ENCODE results near the gene KRTAP4-12. TPM values are rescaled to one million over a fixed set of nuclear protein-coding genes. Genes with fewer than 3 reads are reported as not detected.
"Not testable (repeated sequence)": the region's sequence is repeated elsewhere in the genome, so short reads cannot be mapped to it uniquely, and the experiment has no call there.

The KRTAP4-12 gene
- total and polyA plus RNA-seq, 10 of the 15 experiments (the other 5 are each of a cell fraction or from before 2014, with no cell fraction given) = not detected

DNA sequence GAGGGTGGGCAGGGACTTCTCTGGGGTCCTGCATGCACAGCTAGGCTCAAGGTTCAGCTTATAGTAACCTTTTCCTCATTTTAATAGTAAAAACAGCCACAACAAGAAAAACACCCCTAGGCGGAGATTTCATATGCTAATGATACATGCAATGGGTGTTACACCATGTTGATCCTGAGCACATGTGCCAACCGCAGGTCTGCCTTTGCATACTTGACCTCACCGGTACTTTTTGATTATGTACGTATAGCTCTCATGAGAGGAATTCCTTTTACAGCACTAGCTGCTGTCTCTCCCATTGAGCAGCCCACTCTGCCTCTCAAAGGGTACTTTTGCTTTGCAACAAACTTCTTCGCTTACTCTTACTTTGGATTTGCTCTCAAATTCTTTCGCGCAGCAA is 27.9 kb downstream of the KRTAP4-12 start:
- no peaks in the 10 kb centered on the region for H3K4me1 ChIP-seq (ENCODE audit: control insufficient read depth, insufficient read depth, low read length)
- no peak overlapping the region for H3K27ac ChIP-seq (ENCODE audit: control insufficient read depth, insufficient read depth)
- no peak overlapping the region for H3K4me3 ChIP-seq
- ATAC-seq = no peak
- no peak overlapping the region for H3K4me2 ChIP-seq (ENCODE audit: control insufficient read depth, insufficient read depth)
- H3K27me3 ChIP-seq (replicated peaks in 1 of 2; ENCODE audit: control insufficient read depth in 2 of 2, insufficient read depth in 2 of 2, low read length in 1 of 2) = no peaks in the 10 kb centered on the region; a peak in 1 of 4 replicates
- no peaks in the 10 kb centered on the region for H3K9me3 ChIP-seq (replicated peaks; ENCODE audit: control insufficient read depth, insufficient read depth, low read length)
- CTCF ChIA-PET = no interaction called here
- H3K79me2 ChIP-seq (ENCODE audit: control insufficient read depth, insufficient read depth, low read length) = no peaks in the 10 kb centered on the region
- SMC1A ChIA-PET (ENCODE audit: uncharacterized antibody, unreplicated experiment) = no interaction called here
- TF ChIP-seq, protein P1, sequence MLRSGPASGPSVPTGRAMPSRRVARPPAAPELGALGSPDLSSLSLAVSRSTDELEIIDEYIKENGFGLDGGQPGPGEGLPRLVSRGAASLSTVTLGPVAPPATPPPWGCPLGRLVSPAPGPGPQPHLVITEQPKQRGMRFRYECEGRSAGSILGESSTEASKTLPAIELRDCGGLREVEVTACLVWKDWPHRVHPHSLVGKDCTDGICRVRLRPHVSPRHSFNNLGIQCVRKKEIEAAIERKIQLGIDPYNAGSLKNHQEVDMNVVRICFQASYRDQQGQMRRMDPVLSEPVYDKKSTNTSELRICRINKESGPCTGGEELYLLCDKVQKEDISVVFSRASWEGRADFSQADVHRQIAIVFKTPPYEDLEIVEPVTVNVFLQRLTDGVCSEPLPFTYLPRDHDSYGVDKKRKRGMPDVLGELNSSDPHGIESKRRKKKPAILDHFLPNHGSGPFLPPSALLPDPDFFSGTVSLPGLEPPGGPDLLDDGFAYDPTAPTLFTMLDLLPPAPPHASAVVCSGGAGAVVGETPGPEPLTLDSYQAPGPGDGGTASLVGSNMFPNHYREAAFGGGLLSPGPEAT (IDR thresholded peaks at IDR 0.05; ENCODE audit: low read depth) = no peak
- TF ChIP-seq PAX5 (IDR thresholded peaks at IDR 0.05; ENCODE audit: borderline replicate concordance, low read depth, low read length) = no peak
- H2AFZ ChIP-seq (ENCODE audit: control insufficient read depth, low read depth, low read length) = no peak overlapping the region
- intact Hi-C loops (cut with micrococcal nuclease; ENCODE audit: unreplicated experiment) (no loop called here), in situ Hi-C loops (cut with MboI) (no loop called here)
- no peak for FAIRE-seq
- no peaks in the 10 kb centered on the region for H3K36me3 ChIP-seq (ENCODE audit: control insufficient read depth in 2 of 2, insufficient read depth in 2 of 2, low read length in 1 of 2)
- WGBS (ENCODE audit: insufficient coverage, insufficient replicate concordance, low lambda C conversion rate, missing lambda C conversion rate) = 73% methylated on average over 7 of the region's 7 CpGs
- POLR2A ChIA-PET = no interaction called here
- DNase-seq (ENCODE audit: low read depth, low spot score) = no peak
- BruUV-seq (replicated peaks) = no TSS peak
- no peak overlapping the region for H3K9ac ChIP-seq (ENCODE audit: control insufficient read depth, insufficient read depth, low read length)
- H4K20me1 ChIP-seq (ENCODE audit: control insufficient read depth, insufficient read depth) = no peaks in the 10 kb centered on the region
- RAD21 ChIA-PET (ENCODE audit: unreplicated experiment) = no interaction called here

DNA sequence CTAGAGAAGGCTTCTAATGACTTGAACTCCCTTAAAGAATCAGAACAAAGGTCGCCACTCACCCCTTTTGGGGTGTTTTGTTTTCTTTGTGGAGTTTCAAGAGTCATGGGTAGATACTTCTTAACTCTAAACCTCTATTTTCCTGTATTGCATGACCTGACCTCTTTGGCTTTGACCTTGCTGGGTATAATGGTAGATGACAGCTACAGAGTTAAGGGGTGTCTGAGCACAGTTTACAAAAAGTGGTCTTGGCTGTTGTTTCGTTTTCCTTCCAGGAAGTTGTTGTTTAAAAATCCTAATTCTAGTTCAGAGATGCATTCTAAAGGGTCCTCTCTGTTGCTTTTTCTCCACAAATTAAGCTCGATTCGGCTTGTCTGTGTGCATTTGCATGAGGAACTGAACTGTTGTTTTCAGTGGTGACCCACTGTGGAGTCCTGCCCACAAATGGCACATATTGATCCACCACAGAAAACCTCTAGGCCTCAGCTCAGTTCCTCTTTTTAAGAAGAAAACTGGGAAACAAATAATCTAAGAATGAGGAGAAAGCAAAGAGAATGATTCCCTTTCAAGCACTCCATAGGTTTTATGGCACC is 35.1 kb downstream of the KRTAP4-12 start:
- H3K4me1 ChIP-seq (ENCODE audit: control insufficient read depth, insufficient read depth, low read length); H2AFZ ChIP-seq (ENCODE audit: control insufficient read depth, low read depth, low read length); FAIRE-seq; in situ Hi-C loops (cut with MboI); H3K4me3 ChIP-seq; H3K79me2 ChIP-seq (ENCODE audit: control insufficient read depth, insufficient read depth, low read length); H4K20me1 ChIP-seq (ENCODE audit: control insufficient read depth, insufficient read depth); DNase-seq (ENCODE audit: low read depth, low spot score); RAD21 ChIA-PET (ENCODE audit: unreplicated experiment); H3K9ac ChIP-seq (ENCODE audit: control insufficient read depth, insufficient read depth, low read length); H3K9me3 ChIP-seq (replicated peaks; ENCODE audit: control insufficient read depth, insufficient read depth, low read length); H3K27me3 ChIP-seq (replicated peaks in 1 of 2; ENCODE audit: control insufficient read depth in 2 of 2, insufficient read depth in 2 of 2, low read length in 1 of 2); ATAC-seq; H3K4me2 ChIP-seq (ENCODE audit: control insufficient read depth, insufficient read depth); CTCF ChIA-PET; H3K27ac ChIP-seq (ENCODE audit: control insufficient read depth, insufficient read depth); intact Hi-C loops (cut with micrococcal nuclease; ENCODE audit: unreplicated experiment); BruUV-seq (replicated peaks); H3K36me3 ChIP-seq (ENCODE audit: control insufficient read depth in 2 of 2, insufficient read depth in 2 of 2, low read length in 1 of 2); SMC1A ChIA-PET (ENCODE audit: uncharacterized antibody, unreplicated experiment); POLR2A ChIA-PET: not testable (repeated sequence)
- WGBS (ENCODE audit: insufficient coverage, insufficient replicate concordance, low lambda C conversion rate, missing lambda C conversion rate) = 0% methylated on average over 4 of the region's 4 CpGs

DNA sequence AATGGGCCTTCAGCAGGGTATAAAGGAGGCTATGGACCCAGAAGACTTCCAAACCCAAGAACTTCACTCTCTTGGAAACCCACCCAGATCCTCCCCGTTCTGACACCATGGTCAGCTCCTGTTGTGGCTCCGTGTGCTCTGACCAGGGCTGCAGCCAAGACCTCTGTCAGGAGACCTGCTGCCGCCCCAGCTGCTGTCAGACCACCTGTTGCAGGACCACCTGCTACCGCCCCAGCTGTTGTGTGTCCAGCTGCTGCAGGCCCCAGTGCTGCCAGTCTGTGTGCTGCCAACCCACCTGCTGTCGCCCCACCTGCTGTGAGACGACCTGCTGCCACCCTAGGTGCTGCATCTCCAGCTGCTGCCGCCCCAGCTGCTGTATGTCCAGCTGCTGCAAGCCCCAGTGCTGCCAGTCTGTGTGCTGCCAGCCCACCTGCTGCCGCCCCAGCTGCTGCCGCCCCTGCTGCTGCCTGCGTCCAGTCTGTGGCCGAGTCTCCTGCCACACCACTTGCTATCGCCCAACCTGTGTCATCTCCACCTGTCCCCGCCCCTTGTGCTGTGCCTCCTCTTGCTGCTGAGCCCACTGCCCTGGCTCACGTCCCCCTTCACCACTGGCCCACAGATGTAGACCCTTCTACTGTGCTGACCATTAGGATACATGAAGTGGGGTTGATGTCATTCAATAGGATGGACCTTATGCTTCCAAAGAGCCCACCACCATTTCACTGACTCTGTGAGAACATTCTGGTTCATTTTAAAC is 39.7 kb downstream of the KRTAP4-12 start, which contains the start of gene KRTAP4-7:
Gene KRTAP4-7 (plus strand): TSS at position 51 of the 757 bp plus-strand sequence. CDS start 57 bp downstream, at position 108.
- intact Hi-C loops (cut with micrococcal nuclease; ENCODE audit: unreplicated experiment); in situ Hi-C loops (cut with MboI); H3K4me2 ChIP-seq (ENCODE audit: control insufficient read depth, insufficient read depth); H2AFZ ChIP-seq (ENCODE audit: control insufficient read depth, low read depth, low read length); DNase-seq (ENCODE audit: low read depth, low spot score); BruUV-seq (replicated peaks); ATAC-seq; H3K9me3 ChIP-seq (replicated peaks; ENCODE audit: control insufficient read depth, insufficient read depth, low read length); H3K27me3 ChIP-seq (replicated peaks in 1 of 2; ENCODE audit: control insufficient read depth in 2 of 2, insufficient read depth in 2 of 2, low read length in 1 of 2); POLR2A ChIA-PET; H3K27ac ChIP-seq (ENCODE audit: control insufficient read depth, insufficient read depth); H3K4me3 ChIP-seq; RAD21 ChIA-PET (ENCODE audit: unreplicated experiment); H3K79me2 ChIP-seq (ENCODE audit: control insufficient read depth, insufficient read depth, low read length); SMC1A ChIA-PET (ENCODE audit: uncharacterized antibody, unreplicated experiment); CTCF ChIA-PET; H3K4me1 ChIP-seq (ENCODE audit: control insufficient read depth, insufficient read depth, low read length); H3K36me3 ChIP-seq (ENCODE audit: control insufficient read depth in 2 of 2, insufficient read depth in 2 of 2, low read length in 1 of 2); H3K9ac ChIP-seq (ENCODE audit: control insufficient read depth, insufficient read depth, low read length); FAIRE-seq; H4K20me1 ChIP-seq (ENCODE audit: control insufficient read depth, insufficient read depth): not testable (repeated sequence)
- WGBS (ENCODE audit: insufficient coverage, insufficient replicate concordance, low lambda C conversion rate, missing lambda C conversion rate) = 5% methylated on average over 9 of the region's 14 CpGs

All from GM12878 (cell line).